ENCODE results near the gene PDP2.

PDP2 gene

DNA sequence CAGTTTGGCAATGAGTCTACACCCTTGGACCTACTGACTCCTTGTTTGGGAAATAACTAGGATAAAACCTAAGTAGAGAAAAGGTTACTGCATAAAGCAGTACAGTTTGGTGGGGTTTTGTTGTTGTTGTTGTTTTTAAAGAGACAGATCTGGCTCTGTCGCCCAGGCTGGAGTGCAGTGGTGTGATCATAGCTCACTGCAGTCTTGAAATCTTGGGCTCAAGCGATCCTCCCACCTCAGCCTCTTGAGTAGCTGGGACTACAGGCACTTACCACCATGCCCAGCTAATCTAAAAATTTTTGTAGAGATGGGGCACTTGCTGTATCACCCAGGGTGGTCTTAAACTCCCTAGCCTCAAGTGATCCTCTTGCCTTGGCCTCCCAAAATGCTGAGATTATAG lies 1.2 kb downstream of the PDP2 start:
- peak overlapping the region; percentile 94 for H3K4me3 ChIP-seq (replicated peaks; ENCODE audit: low read depth, low read length)

DNA sequence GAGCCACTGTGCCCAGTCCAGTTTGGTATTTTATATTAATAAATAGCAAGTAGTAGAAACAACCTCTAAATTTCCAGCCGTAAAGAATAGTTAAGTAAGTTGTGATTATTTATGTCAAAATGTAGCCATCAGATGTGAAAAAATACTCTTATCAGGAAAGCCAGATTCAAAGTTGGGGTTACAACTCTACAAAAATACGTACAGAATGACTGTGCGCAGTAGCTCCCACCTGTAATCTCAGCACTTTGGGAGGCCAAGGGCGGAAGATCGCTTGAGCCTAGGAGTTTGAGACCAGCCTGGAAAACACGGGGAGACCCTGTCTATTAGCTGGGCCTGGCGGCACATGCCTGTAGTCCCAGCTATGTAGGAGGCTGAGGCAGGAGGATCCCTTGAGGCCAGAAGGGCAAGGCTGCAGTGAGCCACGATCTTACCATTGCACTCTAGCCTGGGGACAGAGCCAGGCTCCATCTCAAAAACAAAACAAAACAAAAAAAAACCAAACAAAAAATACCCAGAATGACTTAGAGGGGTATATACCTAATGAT lies 1.7 kb downstream of the PDP2 start:
- peaks cover 13% of the 10 kb centered on the region for H3K36me3 ChIP-seq (ENCODE audit: control insufficient read depth, insufficient read depth, low read length)
- no peak for DNase-seq (ENCODE audit: extremely low read depth, insufficient read length)
- H3K27me3 ChIP-seq (replicated peaks; ENCODE audit: control insufficient read depth, insufficient read depth, low read length) = no peaks in the 10 kb centered on the region
- no peak overlapping the region for H3K4me3 ChIP-seq (replicated peaks; ENCODE audit: low read depth, low read length)
- TF ChIP-seq, protein P1, sequence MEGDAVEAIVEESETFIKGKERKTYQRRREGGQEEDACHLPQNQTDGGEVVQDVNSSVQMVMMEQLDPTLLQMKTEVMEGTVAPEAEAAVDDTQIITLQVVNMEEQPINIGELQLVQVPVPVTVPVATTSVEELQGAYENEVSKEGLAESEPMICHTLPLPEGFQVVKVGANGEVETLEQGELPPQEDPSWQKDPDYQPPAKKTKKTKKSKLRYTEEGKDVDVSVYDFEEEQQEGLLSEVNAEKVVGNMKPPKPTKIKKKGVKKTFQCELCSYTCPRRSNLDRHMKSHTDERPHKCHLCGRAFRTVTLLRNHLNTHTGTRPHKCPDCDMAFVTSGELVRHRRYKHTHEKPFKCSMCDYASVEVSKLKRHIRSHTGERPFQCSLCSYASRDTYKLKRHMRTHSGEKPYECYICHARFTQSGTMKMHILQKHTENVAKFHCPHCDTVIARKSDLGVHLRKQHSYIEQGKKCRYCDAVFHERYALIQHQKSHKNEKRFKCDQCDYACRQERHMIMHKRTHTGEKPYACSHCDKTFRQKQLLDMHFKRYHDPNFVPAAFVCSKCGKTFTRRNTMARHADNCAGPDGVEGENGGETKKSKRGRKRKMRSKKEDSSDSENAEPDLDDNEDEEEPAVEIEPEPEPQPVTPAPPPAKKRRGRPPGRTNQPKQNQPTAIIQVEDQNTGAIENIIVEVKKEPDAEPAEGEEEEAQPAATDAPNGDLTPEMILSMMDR (IDR thresholded peaks at IDR 0.05; ENCODE audit: insufficient read depth, low read length, poor library complexity, severe bottlenecking) = no peak

More for the DNA sequence above, 1.2 kb downstream of the PDP2 start:
- TF ChIP-seq, protein P1 (IDR thresholded peaks at IDR 0.05; ENCODE audit: insufficient read depth, low read length, poor library complexity, severe bottlenecking) = no peak
- no peak for DNase-seq (ENCODE audit: extremely low read depth, insufficient read length)
- Histone ChIP-seq H3K27me3 (replicated peaks; ENCODE audit: control insufficient read depth, insufficient read depth, low read length) (no peaks in the 10 kb centered on the region), H3K36me3 (ENCODE audit: control insufficient read depth, insufficient read depth, low read length) (peaks cover 13% of the 10 kb centered on the region)

DNA sequence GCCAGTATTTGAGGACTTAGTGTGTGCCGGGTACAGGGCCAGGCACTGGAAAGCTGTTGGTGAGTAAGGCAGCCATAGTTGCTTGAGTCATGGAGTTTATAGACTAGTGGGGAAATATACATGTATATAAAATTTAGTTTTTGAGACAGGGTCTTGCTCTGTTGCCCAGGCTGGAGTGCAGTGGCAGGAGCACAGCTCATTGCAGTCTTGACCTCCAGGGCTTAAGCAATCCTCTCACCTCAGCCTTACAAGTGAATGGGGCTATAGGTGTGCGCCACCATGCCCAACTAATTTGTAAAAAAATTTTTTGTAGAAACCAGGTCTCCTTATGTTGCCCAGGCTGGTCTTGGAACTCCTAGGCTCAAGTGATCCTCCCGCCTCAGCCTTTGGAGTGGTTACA lies 2.4 kb downstream of the PDP2 start:
- DNase-seq (ENCODE audit: extremely low read depth, insufficient read length) = no peak
- TF ChIP-seq, protein P1 (IDR thresholded peaks at IDR 0.05; ENCODE audit: insufficient read depth, low read length, poor library complexity, severe bottlenecking) = no peak
- no peaks in the 10 kb centered on the region for H3K27me3 ChIP-seq (replicated peaks; ENCODE audit: control insufficient read depth, insufficient read depth, low read length)
- peaks cover 13% of the 10 kb centered on the region for H3K36me3 ChIP-seq (ENCODE audit: control insufficient read depth, insufficient read depth, low read length)
- no peak overlapping the region for H3K4me3 ChIP-seq (replicated peaks; ENCODE audit: low read depth, low read length)

DNA sequence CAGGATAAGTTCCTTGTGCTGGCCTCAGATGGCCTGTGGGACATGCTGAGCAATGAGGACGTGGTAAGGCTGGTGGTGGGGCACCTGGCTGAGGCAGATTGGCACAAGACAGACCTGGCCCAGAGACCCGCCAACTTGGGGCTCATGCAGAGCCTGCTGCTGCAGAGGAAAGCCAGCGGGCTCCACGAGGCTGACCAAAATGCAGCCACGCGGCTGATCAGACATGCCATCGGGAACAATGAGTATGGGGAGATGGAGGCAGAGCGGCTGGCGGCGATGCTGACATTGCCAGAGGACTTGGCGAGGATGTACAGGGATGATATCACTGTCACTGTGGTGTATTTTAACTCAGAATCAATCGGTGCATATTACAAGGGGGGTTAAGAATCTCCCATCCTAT lies 5.2 kb downstream of the PDP2 start:
- Histone ChIP-seq H3K36me3 (ENCODE audit: control insufficient read depth, insufficient read depth, low read length) (peaks cover 13% of the 10 kb centered on the region), H3K4me3 (replicated peaks; ENCODE audit: low read depth, low read length) (no peak overlapping the region), H3K27me3 (replicated peaks; ENCODE audit: control insufficient read depth, insufficient read depth, low read length) (no peaks in the 10 kb centered on the region)
- DNase-seq (ENCODE audit: extremely low read depth, insufficient read length) = no peak
- TF ChIP-seq, protein P1 (IDR thresholded peaks at IDR 0.05; ENCODE audit: insufficient read depth, low read length, poor library complexity, severe bottlenecking) = no peak

DNA sequence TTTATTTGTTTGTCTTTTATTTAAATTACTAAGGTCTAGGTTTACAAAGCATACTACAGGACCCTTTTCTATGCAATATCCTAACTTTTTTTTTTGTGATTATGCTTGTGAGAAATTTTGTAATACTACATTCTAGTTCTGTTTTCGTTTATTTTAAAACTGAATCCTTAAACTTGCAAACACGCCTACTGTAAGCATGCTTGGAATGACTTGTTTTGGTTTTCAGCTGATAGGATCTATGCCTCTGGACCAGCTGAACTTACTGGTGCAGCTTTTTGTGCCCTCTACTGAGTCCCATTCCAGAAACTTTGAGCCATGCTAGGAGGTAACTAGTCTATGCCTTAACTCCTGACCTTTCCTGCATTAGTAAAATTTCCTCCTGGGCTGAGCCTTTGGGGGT lies 6.0 kb downstream of the PDP2 start:
- H3K27me3 ChIP-seq (replicated peaks; ENCODE audit: control insufficient read depth, insufficient read depth, low read length) = no peaks in the 10 kb centered on the region
- no peak for DNase-seq (ENCODE audit: extremely low read depth, insufficient read length)
- TF ChIP-seq, protein P1 (IDR thresholded peaks at IDR 0.05; ENCODE audit: insufficient read depth, low read length, poor library complexity, severe bottlenecking) = no peak
- no peak overlapping the region for H3K4me3 ChIP-seq (replicated peaks; ENCODE audit: low read depth, low read length)
- peaks cover 13% of the 10 kb centered on the region for H3K36me3 ChIP-seq (ENCODE audit: control insufficient read depth, insufficient read depth, low read length)

DNA sequence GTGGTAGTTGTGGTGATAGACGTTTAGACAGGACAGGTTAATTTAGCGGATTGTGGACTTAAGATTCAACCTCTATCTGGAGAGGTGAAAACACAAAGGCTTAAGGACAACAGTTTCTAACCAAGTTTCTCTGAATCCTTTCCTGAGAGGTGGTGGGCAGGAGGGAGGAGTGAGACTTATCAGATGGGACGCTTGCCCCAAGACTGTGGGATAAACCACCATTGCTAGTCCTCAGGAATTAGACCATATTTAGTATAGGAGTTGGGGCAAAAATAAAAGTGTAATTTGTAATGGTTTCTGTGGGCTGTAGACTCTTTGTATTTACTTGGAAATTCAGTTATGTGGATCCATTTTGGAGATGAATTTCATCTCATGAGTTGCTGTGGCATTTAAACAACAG lies 6.6 kb downstream of the PDP2 start:
- Histone ChIP-seq H3K4me3 (replicated peaks; ENCODE audit: low read depth, low read length) (no peak overlapping the region), H3K27me3 (replicated peaks; ENCODE audit: control insufficient read depth, insufficient read depth, low read length) (no peaks in the 10 kb centered on the region), H3K36me3 (ENCODE audit: control insufficient read depth, insufficient read depth, low read length) (peaks cover 13% of the 10 kb centered on the region)
- TF ChIP-seq, protein P1 (IDR thresholded peaks at IDR 0.05; ENCODE audit: insufficient read depth, low read length, poor library complexity, severe bottlenecking) = no peak
- no peak for DNase-seq (ENCODE audit: extremely low read depth, insufficient read length)

Data from GM06990 (cell line).